Sigmoid colon (tissue), 7 donors: ENCODE results near the gene AKTIP. TPM values are rescaled to one million over a fixed set of nuclear protein-coding genes. Genes with fewer than 3 reads are reported as not detected.

Experiments used
- DNase-seq: peaks from one replicate; pipeline ENCODE4 v3.0.0-alpha.2; 2019
- H3K27ac ChIP-seq, 4 donors: fragments of 200-600 bp; sonication (generic); one replicate each; pipeline ENCODE4 v1.5.1; 2016 to 2019; ENCODE audit warnings: mild to moderate bottlenecking in 1 of 4
- H3K27me3 ChIP-seq, 3 donors: fragments of 200-600 bp; sonication (generic); one replicate each; pipeline ENCODE4 v1.5.1; 2019; ENCODE audit warnings: mild to moderate bottlenecking in 1 of 3
- H3K36me3 ChIP-seq, 4 donors: fragments of 200-600 bp; sonication (generic); one replicate each; pipeline ENCODE4 v1.5.1; 2016 to 2019
- H3K4me1 ChIP-seq, 4 donors: fragments of 200-600 bp; sonication (generic); one replicate each; pipeline ENCODE4 v1.5.1; 2017 to 2019
- H3K4me3 ChIP-seq, 4 donors: fragments of 200-600 bp; sonication (generic); one replicate each; pipeline ENCODE4 v1.5.1; 2017 to 2019; ENCODE audit warnings: mild to moderate bottlenecking in 2 of 4, moderate library complexity in 1 of 4
- H3K9me3 ChIP-seq, 4 donors: fragments of 200-600 bp in 3 of 4; sonication (generic) in 3 of 4; one replicate each; pipeline versions ENCODE4 v1.5.1 to v1.6.1; 2013 to 2019
- EP300 ChIP-seq, 4 donors: sonication (generic); formaldehyde crosslinking; IDR thresholded peaks; one replicate each; pipeline ENCODE4 v1.6.1; 2017; ENCODE audit warnings: antibody characterized with exemption in 4 of 4
- POLR2A ChIP-seq, 2 donors: fragments of 450-650 bp; IDR thresholded peaks; one replicate each; pipeline ENCODE4 v1.6.1; 2016; ENCODE audit warnings: antibody characterized with exemption in 2 of 2, mild to moderate bottlenecking in 2 of 2, moderate library complexity in 2 of 2
- POLR2AphosphoS5 ChIP-seq, 4 donors: sonication (generic); formaldehyde crosslinking; IDR thresholded peaks; one replicate each; pipeline ENCODE4 v1.6.1; 2017; ENCODE audit warnings: antibody characterized with exemption in 4 of 4
- WGBS, 2 donors: extraction: QIAGEN DNeasy Blood & Tissue Kit; methylation state at CpG; one replicate each; pipeline ENCODE4 v1.1.7; 2013; 5-methylcytosine and 5-hydroxymethylcytosine counted together
- intact Hi-C: fragments of 100-400 bp; cut with DNase I; formaldehyde crosslinking; loops from one replicate; pipeline ENCODE4 v1.15.1; 2023
- polyA plus RNA-seq, 3 donors: library from polyadenylated mRNA; stranded (reverse); fragments of 200-250 nt; gene quantifications; one replicate each; pipeline ENCODE4 v1.2.3, GENCODE V29; 2013
- total RNA-seq, 4 donors: library from RNA; depleted of rRNA; stranded (reverse); fragments of >200 nt; gene quantifications; one replicate each; pipeline ENCODE4 v1.1.0, GENCODE V29; 2016
- TF ChIP-seq, protein P1 (sequence below), 4 experiments: fragments of 450-650 bp in 3 of 4; fragments of 200-600 bp in 1 of 4; IDR thresholded peaks; one replicate each; pipeline ENCODE4 v1.5.1; 2016 to 2019; ENCODE audit warnings: antibody characterized with exemption in 4 of 4, mild to moderate bottlenecking in 3 of 4, moderate library complexity in 2 of 4
- donor health status: healthy with polysubstance abuse.
- donor health status: Bipolar disorder and iron deficiency.
- donor health status: healthy.

Gene AKTIP
- total and polyA plus RNA-seq, 7 donors = 14.4 to 56.0 (median 39.5) TPM

DNA sequence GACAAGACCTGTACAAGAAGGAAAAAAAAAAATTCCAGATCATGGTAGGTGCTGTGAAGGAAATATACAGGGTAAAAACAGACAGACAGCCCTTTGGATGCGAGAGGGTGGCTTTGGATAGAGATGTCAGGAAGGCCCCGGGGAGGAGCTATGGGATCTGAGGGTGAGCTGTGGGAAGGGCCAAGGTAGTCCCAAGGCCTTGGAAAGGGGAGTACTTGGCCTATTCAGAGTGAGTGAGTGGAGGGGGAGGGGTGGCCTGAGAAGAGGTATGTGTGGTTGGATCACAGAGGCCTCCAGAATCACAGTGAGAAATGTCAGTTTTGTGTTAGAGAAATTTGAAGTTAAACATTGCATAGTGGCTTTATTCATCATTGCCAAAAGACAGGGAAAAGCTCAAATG is 31.2 kb upstream of the AKTIP start:
- Histone ChIP-seq H3K4me3 (no peak overlapping the region), H3K9me3 (no peaks in the 10 kb centered on the region), H3K4me1 (no peaks in the 10 kb centered on the region), H3K27ac (no peak overlapping the region), H3K36me3 (no peaks in the 10 kb centered on the region), H3K27me3 (no peaks in the 10 kb centered on the region)
- 90 to 91% methylated on average over 2 of the region's 2 CpGs for WGBS, 2 donors
- intact Hi-C loops = no loop called here
- no peak for DNase-seq
- TF ChIP-seq, protein P1, sequence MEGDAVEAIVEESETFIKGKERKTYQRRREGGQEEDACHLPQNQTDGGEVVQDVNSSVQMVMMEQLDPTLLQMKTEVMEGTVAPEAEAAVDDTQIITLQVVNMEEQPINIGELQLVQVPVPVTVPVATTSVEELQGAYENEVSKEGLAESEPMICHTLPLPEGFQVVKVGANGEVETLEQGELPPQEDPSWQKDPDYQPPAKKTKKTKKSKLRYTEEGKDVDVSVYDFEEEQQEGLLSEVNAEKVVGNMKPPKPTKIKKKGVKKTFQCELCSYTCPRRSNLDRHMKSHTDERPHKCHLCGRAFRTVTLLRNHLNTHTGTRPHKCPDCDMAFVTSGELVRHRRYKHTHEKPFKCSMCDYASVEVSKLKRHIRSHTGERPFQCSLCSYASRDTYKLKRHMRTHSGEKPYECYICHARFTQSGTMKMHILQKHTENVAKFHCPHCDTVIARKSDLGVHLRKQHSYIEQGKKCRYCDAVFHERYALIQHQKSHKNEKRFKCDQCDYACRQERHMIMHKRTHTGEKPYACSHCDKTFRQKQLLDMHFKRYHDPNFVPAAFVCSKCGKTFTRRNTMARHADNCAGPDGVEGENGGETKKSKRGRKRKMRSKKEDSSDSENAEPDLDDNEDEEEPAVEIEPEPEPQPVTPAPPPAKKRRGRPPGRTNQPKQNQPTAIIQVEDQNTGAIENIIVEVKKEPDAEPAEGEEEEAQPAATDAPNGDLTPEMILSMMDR (IDR thresholded peaks at IDR 0.05) = no peak
- TF ChIP-seq POLR2AphosphoS5 (IDR thresholded peaks at IDR 0.05) (no peak), EP300 (IDR thresholded peaks at IDR 0.05) (no peak)

DNA sequence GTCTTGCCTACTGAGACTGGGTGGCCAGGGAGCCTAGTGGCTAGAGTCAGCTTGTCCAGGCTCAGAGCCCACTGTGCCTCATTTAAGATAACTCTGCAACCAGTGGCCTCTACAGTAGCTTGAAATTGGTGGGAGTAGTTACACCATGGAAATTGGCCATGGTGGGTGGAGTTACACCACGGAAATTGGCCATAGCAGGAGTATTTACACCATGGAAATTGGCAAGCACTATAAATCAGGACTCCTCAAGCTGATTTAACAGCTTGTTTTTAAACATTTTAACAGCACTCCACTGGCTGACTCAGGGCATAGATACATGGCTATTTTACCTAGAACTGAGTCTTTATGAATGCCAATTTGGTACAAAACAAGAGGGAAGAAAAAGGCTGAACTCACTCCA is 27.7 kb upstream of the AKTIP start:
- no peak for DNase-seq
- 32 to 74% methylated on average over 1 of the region's 1 CpG for WGBS, 2 donors
- H3K9me3 ChIP-seq = no peaks in the 10 kb centered on the region
- no peaks in the 10 kb centered on the region for H3K27me3 ChIP-seq
- intact Hi-C loops = no loop called here
- H3K36me3 ChIP-seq = no peaks in the 10 kb centered on the region
- no peak overlapping the region for H3K4me3 ChIP-seq
- TF ChIP-seq, protein P1 (IDR thresholded peaks at IDR 0.05) = no peak
- TF ChIP-seq POLR2AphosphoS5 (IDR thresholded peaks at IDR 0.05) (no peak), EP300 (IDR thresholded peaks at IDR 0.05) (no peak), POLR2A (IDR thresholded peaks at IDR 0.05) (no peak)
- no peaks in the 10 kb centered on the region for H3K4me1 ChIP-seq
- H3K27ac ChIP-seq = no peak overlapping the region

DNA sequence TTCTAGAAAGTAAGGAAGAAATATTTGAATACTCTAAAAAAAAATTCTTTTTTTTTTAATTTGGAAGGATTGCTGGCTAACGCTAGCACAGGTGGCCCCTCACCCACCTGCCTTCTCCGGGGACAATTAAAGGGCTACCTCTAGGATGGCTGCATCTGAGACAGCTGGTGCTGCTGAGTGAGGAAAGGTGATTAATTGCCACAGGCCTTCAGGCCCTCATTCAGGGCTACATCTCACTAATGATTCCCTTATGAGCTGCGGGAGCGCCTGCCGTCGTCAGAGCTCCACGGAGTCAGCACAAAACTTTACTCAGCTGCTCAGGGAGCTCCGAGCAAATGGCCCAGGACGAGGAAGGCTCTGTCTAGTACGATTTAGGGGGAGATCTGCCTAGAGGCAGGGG is 27.0 kb upstream of the AKTIP start:
- no peaks in the 10 kb centered on the region for H3K36me3 ChIP-seq
- H3K27ac ChIP-seq = no peak overlapping the region
- no peak overlapping the region for H3K4me3 ChIP-seq
- H3K27me3 ChIP-seq = no peaks in the 10 kb centered on the region
- intact Hi-C loops = no loop called here
- no peak for DNase-seq
- 75 to 81% methylated on average over 10 of the region's 10 CpGs for WGBS, 2 donors
- TF ChIP-seq, protein P1 (IDR thresholded peaks at IDR 0.05) = no peak
- H3K9me3 ChIP-seq = no peaks in the 10 kb centered on the region
- no peaks in the 10 kb centered on the region for H3K4me1 ChIP-seq

DNA sequence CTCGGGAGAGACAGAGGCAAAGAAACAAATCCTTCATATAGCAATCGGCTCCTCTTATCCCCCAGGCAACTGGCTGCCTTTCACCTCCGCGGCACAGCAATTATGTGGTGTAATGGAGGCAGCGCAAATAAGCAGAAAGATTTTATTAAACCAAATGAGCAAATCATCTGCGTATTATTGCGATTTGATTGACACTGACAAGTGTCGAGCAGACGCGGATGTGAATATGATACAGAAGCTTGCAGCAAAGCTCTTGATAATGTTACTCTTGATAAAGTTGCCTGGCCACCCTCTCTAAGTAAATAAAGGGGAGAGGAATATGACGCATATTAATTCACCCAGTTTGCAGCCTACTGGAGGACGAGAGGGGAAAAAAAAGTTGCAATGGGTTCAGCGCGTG is 26.5 kb upstream of the AKTIP start:
- intact Hi-C loops = no loop called here
- no peak for DNase-seq
- no peak overlapping the region for H3K27ac ChIP-seq
- H3K36me3 ChIP-seq = no peaks in the 10 kb centered on the region
- 92 to 93% methylated on average over 14 of the region's 14 CpGs for WGBS, 2 donors
- no peak overlapping the region for H3K4me3 ChIP-seq
- no peaks in the 10 kb centered on the region for H3K4me1 ChIP-seq
- H3K9me3 ChIP-seq = no peaks in the 10 kb centered on the region
- TF ChIP-seq, protein P1 (IDR thresholded peaks at IDR 0.05) = no peak
- TF ChIP-seq POLR2AphosphoS5 (IDR thresholded peaks at IDR 0.05) (no peak), EP300 (IDR thresholded peaks at IDR 0.05) (no peak), POLR2A (IDR thresholded peaks at IDR 0.05) (no peak)
- no peaks in the 10 kb centered on the region for H3K27me3 ChIP-seq

DNA sequence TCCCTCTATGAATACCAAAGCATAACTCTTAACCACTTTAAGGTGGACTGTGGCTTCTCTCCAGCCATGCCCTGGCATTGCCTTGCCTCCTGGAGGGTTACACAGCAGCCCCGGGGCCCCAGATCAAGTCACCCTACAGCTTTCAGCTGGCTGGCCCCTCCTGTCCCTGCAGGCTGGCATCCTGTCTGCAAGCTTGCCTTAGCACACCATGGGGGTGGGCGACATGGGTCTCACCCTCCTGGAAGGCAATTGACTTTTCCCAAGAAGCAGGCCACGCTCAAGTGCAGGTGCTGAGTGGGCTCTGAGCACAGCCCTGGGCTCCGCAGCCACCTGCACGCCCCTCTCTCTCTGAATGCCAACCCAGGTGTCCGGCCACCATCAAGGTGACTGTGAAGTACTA is 25.8 kb upstream of the AKTIP start:
- H3K4me3 ChIP-seq = no peak overlapping the region
- H3K27me3 ChIP-seq = no peaks in the 10 kb centered on the region
- no peaks in the 10 kb centered on the region for H3K36me3 ChIP-seq
- intact Hi-C loops = no loop called here
- no peaks in the 10 kb centered on the region for H3K4me1 ChIP-seq
- no peak for DNase-seq
- 91 to 93% methylated on average over 6 of the region's 6 CpGs for WGBS, 2 donors
- TF ChIP-seq, protein P1 (IDR thresholded peaks at IDR 0.05) = no peak
- TF ChIP-seq POLR2A (IDR thresholded peaks at IDR 0.05) (no peak), EP300 (IDR thresholded peaks at IDR 0.05) (no peak), POLR2AphosphoS5 (IDR thresholded peaks at IDR 0.05) (no peak)
- no peaks in the 10 kb centered on the region for H3K9me3 ChIP-seq
- no peak overlapping the region for H3K27ac ChIP-seq
